ENCODE data around the gene HOXA3. TPM values are rescaled to one million over a fixed set of nuclear protein-coding genes. Genes with fewer than 3 reads are reported as not detected.

Gene HOXA3
- total RNA-seq, 1 experiment from 2014 or later = not detected

- Histone ChIP-seq H2AFZ (ENCODE audit: low read length) (no peak overlapping the region), H3K4me2 (ENCODE audit: insufficient read depth, insufficient read length, low read length) (peak overlapping the region; percentile 4), H3K79me1 (ENCODE audit: insufficient read depth, low read depth, low read length, poor library complexity, severe bottlenecking) (no peaks in the 10 kb centered on the region), H3K27ac (ENCODE audit: insufficient read length, low read depth, low read length) (no peak overlapping the region), H2BK120ac (ENCODE audit: low read depth, low read length, poor library complexity, severe bottlenecking) (no peak overlapping the region), H3K79me2 (ENCODE audit: insufficient read depth, low read length) (no peaks in the 10 kb centered on the region), H2BK15ac (ENCODE audit: low read depth, low read length) (no peak overlapping the region), H3K27me3 (ENCODE audit: insufficient read depth, low read length) (peaks cover 97% of the 10 kb centered on the region), H3K23ac (ENCODE audit: insufficient read length, low read depth, low read length) (no peak overlapping the region), H3K23me2 (ENCODE audit: insufficient read length, low read depth, low read length, poor library complexity, severe bottlenecking) (peaks cover 5% of the 10 kb centered on the region), H2BK5ac (ENCODE audit: insufficient read length, low read length) (no peak overlapping the region), H3K56ac (ENCODE audit: insufficient read length, low read depth, low read length) (no peak overlapping the region), H4K5ac (ENCODE audit: insufficient read length, low read depth, low read length) (no peak overlapping the region), H4K91ac (ENCODE audit: insufficient read length, low read depth, low read length) (no peak overlapping the region), H3T11ph (ENCODE audit: low read length) (no peak overlapping the region), H3K9ac (ENCODE audit: extremely low read depth, insufficient read length, low read length) (no peak overlapping the region), H2BK20ac (ENCODE audit: low read depth, low read length, poor library complexity, severe bottlenecking) (no peak overlapping the region), H3K18ac (ENCODE audit: insufficient read length, low read depth, low read length) (no peak overlapping the region), H3K9me3 (ENCODE audit: control insufficient read depth, low read depth, low read length) (no peaks in the 10 kb centered on the region), H4K8ac (replicated peaks; ENCODE audit: insufficient read length, low read depth, low read length) (no peak overlapping the region), H4K20me1 (ENCODE audit: control insufficient read depth, insufficient read depth, insufficient read length) (no peaks in the 10 kb centered on the region), H3K14ac (ENCODE audit: insufficient read depth, low read length) (no peak overlapping the region), H3K4ac (ENCODE audit: low read depth, low read length) (no peak overlapping the region), H2AK5ac (ENCODE audit: insufficient read length, low read length) (no peak overlapping the region), H3K4me1 (ENCODE audit: insufficient read depth, low read length) (no peaks in the 10 kb centered on the region), H2BK12ac (ENCODE audit: insufficient read length, low read depth, low read length) (no peak overlapping the region)
- Mint-ChIP-seq H3K27ac (no peak overlapping the region), H3K4me3 (peak overlapping the region in 1 of 2 experiments; percentile 66; a peak in 3 of 5 replicates), H3K9me3 (peaks cover 21 to 29% of the 10 kb centered on the region in 2 experiments), H3K36me3 (ENCODE audit: insufficient read depth in 1 of 3, low read depth in 3 of 3) (peaks cover 0 to 6% (median 0%) of the 10 kb centered on the region in 3 experiments; a peak in 3 of 7 replicates), H3K4me1 (peaks cover 11 to 30% of the 10 kb centered on the region in 2 experiments), H3K27me3 (ENCODE audit: low read depth) (peaks cover 100% of the 10 kb centered on the region)
- DNase-seq = no peak
- no CpG with 5 or more reads among the region's 27 CpGs for WGBS (ENCODE audit: extremely low coverage, insufficient read length, low lambda C conversion rate)
- TF ChIP-seq CTCF (conservative IDR thresholded peaks at IDR 0.05) = no peak
Observed at GRCh38 chr7:27151341-27151930, 947 bp downstream of the HOXA3 start.

All from H9 (cell line).